ENCODE data around the gene EXOC4. TPM values are rescaled to one million over a fixed set of nuclear protein-coding genes. Genes with fewer than 3 reads are reported as not detected.

The EXOC4 gene
- total and polyA plus RNA-seq, 2 donors (not counting 3 experiments of a cell fraction or from before 2014, with no cell fraction given), result 20.3 to 73.1 TPM

- Histone ChIP-seq H3K27me3 (ENCODE audit: control insufficient read depth in 2 of 2, insufficient read depth in 2 of 2, low read length in 2 of 2) (no peaks in the 10 kb centered on the region), H3K9me1 (replicated peaks; ENCODE audit: control insufficient read depth, extremely low read depth, insufficient read depth, low read length) (no peaks in the 10 kb centered on the region), H3K4me3 (replicated peaks in 1 of 3; ENCODE audit: insufficient read depth in 1 of 3, low read depth in 1 of 3, low read length in 3 of 3) (no peak overlapping the region), H3K9ac (replicated peaks; ENCODE audit: extremely low read depth, insufficient read depth, low read length) (no peak overlapping the region), H2AFZ (ENCODE audit: low read depth, low read length) (no peak overlapping the region), H3K36me3 (ENCODE audit: control insufficient read depth in 2 of 2, extremely low read depth in 1 of 2, insufficient read depth in 2 of 2, low read length in 2 of 2) (no peaks in the 10 kb centered on the region), H3K9me3 (replicated peaks; ENCODE audit: control insufficient read depth, insufficient read depth, low read length) (no peaks in the 10 kb centered on the region), H4K20me1 (replicated peaks; ENCODE audit: control insufficient read depth, extremely low read depth, insufficient read depth, low read length) (no peaks in the 10 kb centered on the region), H3K27ac (ENCODE audit: insufficient read depth, low read depth, low read length) (no peak overlapping the region), H3K4me2 (ENCODE audit: insufficient read depth, low read length) (no peak overlapping the region), H3K79me2 (ENCODE audit: control insufficient read depth, insufficient read depth, low read length) (no peaks in the 10 kb centered on the region), H3K4me1 (ENCODE audit: control insufficient read depth, extremely low read depth, insufficient read depth, low read length) (no peaks in the 10 kb centered on the region)
- intact Hi-C loops (cut with micrococcal nuclease) (no loop called here), dilution Hi-C loops (cut with MboI; ENCODE audit: extremely low pct_ligation_motif_present, low sequenced_read_pairs) (no loop called here)
- CTCF ChIA-PET, result no interaction called here
- FAIRE-seq (no peak), DNase-seq (ENCODE audit: low read depth, low spot score) (no peak)
- TF ChIP-seq POLR2A (IDR thresholded peaks at IDR 0.05; ENCODE audit: low read depth, low read length) (no peak), FOS (IDR thresholded peaks at IDR 0.05; ENCODE audit: borderline replicate concordance, insufficient read depth, low read length) (peak; percentile 34)
- POLR2A ChIA-PET, result no interaction called here
- no TSS peak for BruUV-seq (replicated peaks)
Observed at GRCh38 chr7:133735222-133735621, 482.3 kb downstream of the EXOC4 start.

GRCh38 chr7:133739817-133740216 is 486.9 kb downstream of the EXOC4 start:
- BruUV-seq (replicated peaks), result no TSS peak
- DNase-seq (ENCODE audit: low read depth, low spot score) (no peak), FAIRE-seq (no peak)
- POLR2A ChIA-PET, result no interaction called here
- Histone ChIP-seq H3K9me3 (replicated peaks; ENCODE audit: control insufficient read depth, insufficient read depth, low read length) (no peaks in the 10 kb centered on the region), H3K4me2 (ENCODE audit: insufficient read depth, low read length) (no peak overlapping the region), H3K36me3 (ENCODE audit: control insufficient read depth in 2 of 2, extremely low read depth in 1 of 2, insufficient read depth in 2 of 2, low read length in 2 of 2) (no peaks in the 10 kb centered on the region), H3K9ac (replicated peaks; ENCODE audit: extremely low read depth, insufficient read depth, low read length) (no peak overlapping the region), H3K4me1 (ENCODE audit: control insufficient read depth, extremely low read depth, insufficient read depth, low read length) (no peaks in the 10 kb centered on the region), H3K9me1 (replicated peaks; ENCODE audit: control insufficient read depth, extremely low read depth, insufficient read depth, low read length) (no peaks in the 10 kb centered on the region), H3K27me3 (ENCODE audit: control insufficient read depth in 2 of 2, insufficient read depth in 2 of 2, low read length in 2 of 2) (no peaks in the 10 kb centered on the region), H4K20me1 (replicated peaks; ENCODE audit: control insufficient read depth, extremely low read depth, insufficient read depth, low read length) (no peaks in the 10 kb centered on the region), H3K79me2 (ENCODE audit: control insufficient read depth, insufficient read depth, low read length) (no peaks in the 10 kb centered on the region), H2AFZ (ENCODE audit: low read depth, low read length) (no peak overlapping the region), H3K4me3 (replicated peaks in 1 of 3; ENCODE audit: insufficient read depth in 1 of 3, low read depth in 1 of 3, low read length in 3 of 3) (no peak overlapping the region), H3K27ac (ENCODE audit: insufficient read depth, low read depth, low read length) (no peak overlapping the region)
- intact Hi-C loops (cut with micrococcal nuclease) (loop anchor here (5.0 kb wide), 2 partner anchors 112 to 308 kb away; no protein-coding TSS in a partner anchor), dilution Hi-C loops (cut with MboI; ENCODE audit: extremely low pct_ligation_motif_present, low sequenced_read_pairs) (no loop called here)
- TF ChIP-seq JUN (IDR thresholded peaks at IDR 0.05; ENCODE audit: borderline replicate concordance, insufficient read depth, insufficient read length, low read depth) (no peak), MYC (IDR thresholded peaks at IDR 0.05; ENCODE audit: low read depth, low read length) (no peak), MAX (IDR thresholded peaks at IDR 0.05; ENCODE audit: insufficient read depth, insufficient read length) (no peak), EZH2 (IDR thresholded peaks at IDR 0.05; ENCODE audit: borderline replicate concordance, low read depth, low read length, severe bottlenecking) (no peak), FOS (IDR thresholded peaks at IDR 0.05; ENCODE audit: borderline replicate concordance, insufficient read depth, low read length) (no peak), CTCF (IDR thresholded peaks at IDR 0.05; ENCODE audit: extremely low read depth in 1 of 2, insufficient read depth in 1 of 2, low read depth in 1 of 2, low read length in 2 of 2) (no peak), POLR2A (IDR thresholded peaks at IDR 0.05; ENCODE audit: low read depth, low read length) (no peak), POLR2AphosphoS5 (IDR thresholded peaks at IDR 0.05; ENCODE audit: insufficient read depth, low read depth, low read length) (no peak), GATA2 (IDR thresholded peaks at IDR 0.05; ENCODE audit: insufficient read depth, insufficient read length, low read depth, low read length) (no peak)
- CTCF ChIA-PET, result interaction anchor here (0.9 kb wide), 1 partner anchor 13 kb away, joined by 3 read pairs; no protein-coding TSS in a partner anchor
